Measurements from ENCODE around the gene ENPP1. TPM values are rescaled to one million over a fixed set of nuclear protein-coding genes. Genes with fewer than 3 reads are reported as not detected.
A peak's percentile ranks its signal among the peaks of the same experiment; 100 is the strongest.

ENPP1 gene
- polyA plus RNA-seq (2012; ENCODE audit: insufficient read depth, insufficient read length, low read depth), result 0.09 TPM

DNA sequence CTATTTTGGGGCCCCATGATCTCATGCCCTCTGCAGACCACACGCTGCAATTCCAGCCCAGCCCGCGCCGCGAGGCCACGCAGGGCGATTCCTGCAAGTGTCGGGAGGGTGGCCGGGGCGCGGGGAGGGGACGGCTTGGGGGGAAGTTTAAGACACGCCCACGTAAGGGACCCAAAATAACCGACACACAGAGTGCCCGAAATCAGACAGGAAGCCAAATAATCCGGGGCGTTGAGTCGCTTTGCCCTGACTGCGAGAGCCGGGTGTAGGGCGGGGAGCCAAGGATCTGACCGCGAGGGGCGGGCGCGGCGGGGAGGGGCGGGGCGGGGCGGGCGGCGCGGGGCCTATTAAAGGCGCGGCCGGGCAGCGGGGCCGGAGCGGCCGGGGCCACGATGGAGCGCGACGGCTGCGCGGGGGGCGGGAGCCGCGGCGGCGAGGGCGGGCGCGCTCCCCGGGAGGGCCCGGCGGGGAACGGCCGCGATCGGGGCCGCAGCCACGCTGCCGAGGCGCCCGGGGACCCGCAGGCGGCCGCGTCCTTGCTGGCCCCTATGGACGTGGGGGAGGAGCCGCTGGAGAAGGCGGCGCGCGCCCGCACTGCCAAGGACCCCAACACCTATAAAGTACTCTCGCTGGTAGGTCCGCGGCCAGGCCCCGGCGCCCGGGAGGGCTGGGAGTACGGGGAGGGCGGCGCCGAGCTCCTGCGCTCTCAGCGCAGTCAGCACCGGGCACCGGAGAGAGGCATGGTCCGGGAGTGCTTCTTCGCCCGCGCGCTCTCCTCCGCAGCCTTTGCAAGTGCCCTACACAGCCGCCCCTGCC, at the start of gene ENPP1:
ENPP1 (plus strand) TSS at position 377 of the 816 bp plus-strand sequence; CDS start at position 393, 16 bp downstream.
- peak within 1 kb of the TSS; percentile 54 for H3K4me3 ChIP-seq (ENCODE audit: low read depth, low read length)
- DNase-seq, result peak; percentile 61

DNA sequence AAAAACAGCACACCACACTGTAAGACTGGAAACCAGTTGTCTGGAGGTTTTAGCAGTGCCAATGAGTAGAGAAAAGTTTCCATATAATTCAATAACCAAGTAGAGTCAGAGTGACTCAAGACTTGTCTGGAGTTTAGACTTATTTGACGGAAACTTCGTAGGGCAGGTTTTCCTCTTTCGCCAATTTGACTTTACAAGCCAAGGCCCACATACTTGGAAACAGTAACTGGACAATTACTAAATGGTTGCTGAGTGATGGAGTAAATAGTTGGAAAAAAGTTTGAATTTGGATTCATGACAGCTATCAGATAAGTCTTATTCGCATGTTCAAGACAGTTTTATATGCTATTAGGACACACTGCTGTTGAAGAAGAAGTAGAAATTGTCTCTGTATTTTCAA, 48.9 kb upstream of the ENPP1 start:
- no peaks in the 10 kb centered on the region for H3K4me1 ChIP-seq
- H3K9me3 ChIP-seq, result no peaks in the 10 kb centered on the region
- no peaks in the 10 kb centered on the region for H3K36me3 ChIP-seq
- no peak overlapping the region for H3K4me3 ChIP-seq (ENCODE audit: low read depth, low read length)
- TF ChIP-seq, protein P1, sequence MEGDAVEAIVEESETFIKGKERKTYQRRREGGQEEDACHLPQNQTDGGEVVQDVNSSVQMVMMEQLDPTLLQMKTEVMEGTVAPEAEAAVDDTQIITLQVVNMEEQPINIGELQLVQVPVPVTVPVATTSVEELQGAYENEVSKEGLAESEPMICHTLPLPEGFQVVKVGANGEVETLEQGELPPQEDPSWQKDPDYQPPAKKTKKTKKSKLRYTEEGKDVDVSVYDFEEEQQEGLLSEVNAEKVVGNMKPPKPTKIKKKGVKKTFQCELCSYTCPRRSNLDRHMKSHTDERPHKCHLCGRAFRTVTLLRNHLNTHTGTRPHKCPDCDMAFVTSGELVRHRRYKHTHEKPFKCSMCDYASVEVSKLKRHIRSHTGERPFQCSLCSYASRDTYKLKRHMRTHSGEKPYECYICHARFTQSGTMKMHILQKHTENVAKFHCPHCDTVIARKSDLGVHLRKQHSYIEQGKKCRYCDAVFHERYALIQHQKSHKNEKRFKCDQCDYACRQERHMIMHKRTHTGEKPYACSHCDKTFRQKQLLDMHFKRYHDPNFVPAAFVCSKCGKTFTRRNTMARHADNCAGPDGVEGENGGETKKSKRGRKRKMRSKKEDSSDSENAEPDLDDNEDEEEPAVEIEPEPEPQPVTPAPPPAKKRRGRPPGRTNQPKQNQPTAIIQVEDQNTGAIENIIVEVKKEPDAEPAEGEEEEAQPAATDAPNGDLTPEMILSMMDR (IDR thresholded peaks at IDR 0.05; ENCODE audit: low read depth, low read length), result no peak
- no peak for DNase-seq
- no peaks in the 10 kb centered on the region for H3K27me3 ChIP-seq

More for the DNA sequence above, at the start of gene ENPP1:
- Histone ChIP-seq H3K4me1 (no peaks in the 10 kb centered on the region), H3K9me3 (no peaks in the 10 kb centered on the region), H3K36me3 (no peaks in the 10 kb centered on the region), H3K27me3 (peaks cover 37% of the 10 kb centered on the region)
- TF ChIP-seq, protein P1 (IDR thresholded peaks at IDR 0.05; ENCODE audit: low read depth, low read length), result no peak; the same call in none of the 2 replicates

DNA sequence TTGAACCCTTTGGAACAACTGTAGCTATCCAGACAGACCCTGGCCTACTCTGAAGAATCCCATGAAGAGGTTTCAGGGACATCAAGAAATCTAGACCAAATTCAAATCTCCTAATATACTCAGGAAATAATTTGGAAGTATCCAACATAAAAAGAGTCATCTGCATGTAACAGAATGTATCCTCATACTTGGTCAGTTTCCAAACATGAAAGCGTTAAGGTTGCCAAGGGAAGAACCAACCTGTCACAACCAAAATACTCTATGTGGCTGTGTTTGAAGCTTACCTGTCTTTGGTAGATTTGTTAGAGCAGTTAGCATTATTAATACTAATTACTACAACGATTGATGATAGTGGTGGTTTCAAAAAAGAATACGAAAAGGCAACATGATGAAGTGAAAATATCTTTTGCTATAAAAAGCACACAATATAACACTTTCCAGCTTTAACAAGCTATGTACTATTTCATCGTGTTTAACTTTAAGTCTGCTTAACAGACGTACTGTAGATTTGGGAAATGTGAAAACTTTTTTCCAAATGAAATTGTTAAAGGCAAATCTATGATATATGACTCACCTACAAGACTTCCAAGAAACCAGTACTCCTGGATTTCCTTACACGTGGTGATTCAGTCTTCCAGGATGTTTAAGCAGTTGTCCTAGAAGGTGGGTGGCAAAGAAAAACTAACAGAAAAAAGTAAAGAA, 46.6 kb upstream of the ENPP1 start:
- Histone ChIP-seq H3K4me1 (no peaks in the 10 kb centered on the region), H3K9me3 (no peaks in the 10 kb centered on the region), H3K4me3 (ENCODE audit: low read depth, low read length) (no peak overlapping the region), H3K36me3 (no peaks in the 10 kb centered on the region), H3K27me3 (no peaks in the 10 kb centered on the region)
- DNase-seq, result no peak
- TF ChIP-seq, protein P1 (IDR thresholded peaks at IDR 0.05; ENCODE audit: low read depth, low read length), result no peak

DNA sequence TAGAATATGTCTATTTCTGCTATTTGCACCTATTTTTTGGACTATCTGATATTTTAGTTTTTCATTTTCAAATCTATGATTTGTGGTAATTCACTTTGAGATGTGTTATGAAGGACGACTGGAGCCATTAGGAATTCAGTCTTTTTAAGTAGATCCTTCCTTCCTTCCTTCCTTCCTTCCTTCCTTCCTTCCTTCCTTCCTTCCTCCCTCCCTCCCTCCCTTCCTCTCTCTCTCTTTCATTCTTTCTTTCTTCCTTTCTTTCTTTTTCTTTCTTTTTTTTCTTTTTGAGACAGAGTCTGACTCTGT, 46.1 kb upstream of the ENPP1 start:
- Histone ChIP-seq H3K36me3 (no peaks in the 10 kb centered on the region), H3K27me3 (no peaks in the 10 kb centered on the region; the same call in 1 of the 2 replicates), H3K4me1 (no peaks in the 10 kb centered on the region), H3K4me3 (ENCODE audit: low read depth, low read length) (no peak overlapping the region), H3K9me3 (no peaks in the 10 kb centered on the region)
- DNase-seq, result no peak
- TF ChIP-seq, protein P1 (IDR thresholded peaks at IDR 0.05; ENCODE audit: low read depth, low read length), result no peak

DNA sequence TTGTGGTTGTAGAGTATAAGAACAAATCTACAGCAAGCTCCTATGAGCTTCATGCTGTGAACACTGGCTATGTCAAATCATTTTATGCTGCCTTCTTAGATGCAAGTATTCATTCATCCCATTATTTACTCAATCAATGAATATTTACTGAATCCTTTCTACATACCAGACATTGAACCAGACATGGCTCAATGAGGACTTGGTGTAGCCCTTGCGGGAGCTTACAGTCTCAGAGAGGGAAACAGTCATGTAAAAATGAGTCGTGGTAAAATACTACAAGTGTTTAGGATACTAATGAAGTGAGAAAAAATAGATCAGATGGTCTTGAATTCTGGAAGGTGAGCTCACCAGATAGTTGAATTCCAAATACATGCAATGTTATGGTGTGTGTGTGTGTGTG, 44.8 kb upstream of the ENPP1 start:
- no peaks in the 10 kb centered on the region; the same call in 1 of the 2 replicates for H3K27me3 ChIP-seq
- no peak overlapping the region for H3K4me3 ChIP-seq (ENCODE audit: low read depth, low read length)
- TF ChIP-seq, protein P1 (IDR thresholded peaks at IDR 0.05; ENCODE audit: low read depth, low read length), result no peak
- no peaks in the 10 kb centered on the region for H3K9me3 ChIP-seq
- no peaks in the 10 kb centered on the region for H3K36me3 ChIP-seq
- no peak for DNase-seq
- no peaks in the 10 kb centered on the region for H3K4me1 ChIP-seq

DNA sequence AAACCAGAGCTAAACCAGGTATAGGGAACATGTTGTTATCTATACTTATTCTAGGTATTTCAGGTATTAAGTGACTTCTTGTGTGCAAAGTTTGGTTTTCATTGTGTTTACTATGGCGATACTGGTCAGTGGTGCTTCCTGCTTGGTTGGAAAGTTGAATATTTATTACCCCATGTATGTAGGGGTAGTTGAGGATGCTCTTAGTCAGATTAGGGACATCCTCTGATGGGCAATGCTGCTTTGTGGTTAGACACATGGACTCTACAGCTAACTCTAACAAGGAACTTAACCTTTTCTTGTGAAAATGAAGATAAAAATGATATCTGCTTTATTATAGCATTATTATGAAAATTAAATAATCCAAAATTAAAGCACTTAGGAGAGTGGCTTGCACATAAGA, 44.1 kb upstream of the ENPP1 start:
- no peaks in the 10 kb centered on the region for H3K4me1 ChIP-seq
- DNase-seq, result no peak

More for the DNA sequence above, 44.1 kb upstream of the ENPP1 start:
- Histone ChIP-seq H3K36me3 (no peaks in the 10 kb centered on the region), H3K9me3 (no peaks in the 10 kb centered on the region), H3K27me3 (no peaks in the 10 kb centered on the region; the same call in 1 of the 2 replicates), H3K4me3 (ENCODE audit: low read depth, low read length) (no peak overlapping the region)
- TF ChIP-seq, protein P1 (IDR thresholded peaks at IDR 0.05; ENCODE audit: low read depth, low read length), result no peak

Data from BE2C (cell line).